Measurements from ENCODE around the gene SPOCK1. TPM values are rescaled to one million over a fixed set of nuclear protein-coding genes. Genes with fewer than 3 reads are reported as not detected.

Gene SPOCK1
- total RNA-seq, 1 donor from 2014 or later: 8.4 TPM

GRCh38 chr5:137407090-137407489 lies 92.0 kb downstream of the SPOCK1 start:
- Histone ChIP-seq H3K4me1 (no peaks in the 10 kb centered on the region), H3K27me3 (ENCODE audit: low read depth) (no peaks in the 10 kb centered on the region), H3K4me3 (no peak overlapping the region), H3K27ac (no peak overlapping the region), H3K9me3 (no peaks in the 10 kb centered on the region), H3K36me3 (no peaks in the 10 kb centered on the region)
- DNase-seq (no peak), ATAC-seq (no peak)
- TF ChIP-seq, protein P1, sequence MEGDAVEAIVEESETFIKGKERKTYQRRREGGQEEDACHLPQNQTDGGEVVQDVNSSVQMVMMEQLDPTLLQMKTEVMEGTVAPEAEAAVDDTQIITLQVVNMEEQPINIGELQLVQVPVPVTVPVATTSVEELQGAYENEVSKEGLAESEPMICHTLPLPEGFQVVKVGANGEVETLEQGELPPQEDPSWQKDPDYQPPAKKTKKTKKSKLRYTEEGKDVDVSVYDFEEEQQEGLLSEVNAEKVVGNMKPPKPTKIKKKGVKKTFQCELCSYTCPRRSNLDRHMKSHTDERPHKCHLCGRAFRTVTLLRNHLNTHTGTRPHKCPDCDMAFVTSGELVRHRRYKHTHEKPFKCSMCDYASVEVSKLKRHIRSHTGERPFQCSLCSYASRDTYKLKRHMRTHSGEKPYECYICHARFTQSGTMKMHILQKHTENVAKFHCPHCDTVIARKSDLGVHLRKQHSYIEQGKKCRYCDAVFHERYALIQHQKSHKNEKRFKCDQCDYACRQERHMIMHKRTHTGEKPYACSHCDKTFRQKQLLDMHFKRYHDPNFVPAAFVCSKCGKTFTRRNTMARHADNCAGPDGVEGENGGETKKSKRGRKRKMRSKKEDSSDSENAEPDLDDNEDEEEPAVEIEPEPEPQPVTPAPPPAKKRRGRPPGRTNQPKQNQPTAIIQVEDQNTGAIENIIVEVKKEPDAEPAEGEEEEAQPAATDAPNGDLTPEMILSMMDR (IDR thresholded peaks at IDR 0.05): no peak
- intact Hi-C loops (cut with DNase I): no loop called here

- intact Hi-C loops (cut with DNase I): no loop called here
- Histone ChIP-seq H3K4me1 (no peaks in the 10 kb centered on the region), H3K27me3 (ENCODE audit: low read depth) (no peaks in the 10 kb centered on the region), H3K9me3 (no peaks in the 10 kb centered on the region), H3K27ac (no peak overlapping the region), H3K4me3 (no peak overlapping the region), H3K36me3 (no peaks in the 10 kb centered on the region)
- TF ChIP-seq, protein P1 (IDR thresholded peaks at IDR 0.05): no peak
- ATAC-seq (no peak), DNase-seq (no peak)
These were observed 93.7 kb downstream of the SPOCK1 start for GRCh38 chr5:137405393-137405792.

- H3K27ac ChIP-seq: no peak overlapping the region
- DNase-seq: no peak
- no peaks in the 10 kb centered on the region for H3K9me3 ChIP-seq
- H3K4me1 ChIP-seq: no peaks in the 10 kb centered on the region
- TF ChIP-seq, protein P1 (IDR thresholded peaks at IDR 0.05): no peak
- intact Hi-C loops (cut with DNase I): no loop called here
- no peaks in the 10 kb centered on the region for H3K36me3 ChIP-seq
- no peak for ATAC-seq
- no peak overlapping the region for H3K4me3 ChIP-seq
- H3K27me3 ChIP-seq (ENCODE audit: low read depth): no peaks in the 10 kb centered on the region
These were observed 95.3 kb downstream of the SPOCK1 start for GRCh38 chr5:137403869-137404268.

GRCh38 chr5:137402436-137403187 lies 96.5 kb downstream of the SPOCK1 start:
- Histone ChIP-seq H3K9me3 (no peaks in the 10 kb centered on the region), H3K27me3 (ENCODE audit: low read depth) (no peaks in the 10 kb centered on the region), H3K4me3 (no peak overlapping the region), H3K36me3 (no peaks in the 10 kb centered on the region), H3K4me1 (no peaks in the 10 kb centered on the region), H3K27ac (no peak overlapping the region)
- DNase-seq (no peak), ATAC-seq (no peak)
- TF ChIP-seq, protein P1 (IDR thresholded peaks at IDR 0.05): no peak
- intact Hi-C loops (cut with DNase I): no loop called here

DNA sequence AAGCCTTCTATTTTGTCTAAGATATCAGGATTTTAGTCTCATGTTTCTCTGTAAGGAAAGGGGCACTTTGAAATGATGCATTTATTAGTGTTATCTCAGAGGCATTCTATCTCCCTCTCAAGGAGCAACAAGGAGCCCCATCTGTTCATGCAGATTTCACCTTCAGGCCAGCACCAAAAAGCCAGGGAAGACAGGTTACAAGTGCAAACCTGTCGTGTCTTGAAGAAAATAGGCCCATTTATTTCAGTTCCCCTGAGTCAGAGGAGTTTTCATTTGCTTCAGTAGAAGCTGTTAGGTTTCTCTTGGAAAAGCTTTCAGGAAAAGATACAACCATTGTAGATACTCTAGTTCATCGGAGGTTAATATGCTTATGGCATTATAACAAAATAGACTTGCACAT lies 97.2 kb downstream of the SPOCK1 start:
- Histone ChIP-seq H3K9me3 (no peaks in the 10 kb centered on the region), H3K36me3 (no peaks in the 10 kb centered on the region), H3K27ac (no peak overlapping the region), H3K4me1 (no peaks in the 10 kb centered on the region), H3K4me3 (no peak overlapping the region), H3K27me3 (ENCODE audit: low read depth) (no peaks in the 10 kb centered on the region)
- TF ChIP-seq, protein P1 (IDR thresholded peaks at IDR 0.05): no peak
- DNase-seq: no peak
- no peak for ATAC-seq
- intact Hi-C loops (cut with DNase I): no loop called here

Measured in lower lobe of right lung (tissue), 2 donors.